ENCODE measurements around the gene DTX1. TPM values are rescaled to one million over a fixed set of nuclear protein-coding genes. Genes with fewer than 3 reads are reported as not detected.

DTX1 gene
- total and polyA plus RNA-seq, 8 donors = 0.43 to 6.2 (median 1.9) TPM

- peaks cover 0 to 22% (median 2%) of the 10 kb centered on the region in 4 donors for H3K36me3 ChIP-seq
- H3K9me3 ChIP-seq = no peaks in the 10 kb centered on the region
- H3K4me3 ChIP-seq = no peak overlapping the region
- peaks cover 0 to 43% (median 6%) of the 10 kb centered on the region in 3 donors for H3K27me3 ChIP-seq
- H3K27ac ChIP-seq = no peak overlapping the region
- WGBS, 5 donors = 89 to 99% (median 96%) methylated on average over 4 of the region's 4 CpGs
- TF ChIP-seq EP300 (IDR thresholded peaks at IDR 0.05) (no peak), POLR2A (IDR thresholded peaks at IDR 0.05) (no peak), CTCF (IDR thresholded peaks at IDR 0.05) (no peak), POLR2AphosphoS5 (IDR thresholded peaks at IDR 0.05) (no peak)
- H3K4me1 ChIP-seq = peaks cover 0 to 8% (median 6%) of the 10 kb centered on the region in 4 donors
- intact Hi-C loops (cut with DNase I; ENCODE audit: low total_unique reads) = no loop called here
- no peak for DNase-seq
Measured at GRCh38 chr12:113108308-113108707, 51.8 kb downstream of the DTX1 start.

DNA sequence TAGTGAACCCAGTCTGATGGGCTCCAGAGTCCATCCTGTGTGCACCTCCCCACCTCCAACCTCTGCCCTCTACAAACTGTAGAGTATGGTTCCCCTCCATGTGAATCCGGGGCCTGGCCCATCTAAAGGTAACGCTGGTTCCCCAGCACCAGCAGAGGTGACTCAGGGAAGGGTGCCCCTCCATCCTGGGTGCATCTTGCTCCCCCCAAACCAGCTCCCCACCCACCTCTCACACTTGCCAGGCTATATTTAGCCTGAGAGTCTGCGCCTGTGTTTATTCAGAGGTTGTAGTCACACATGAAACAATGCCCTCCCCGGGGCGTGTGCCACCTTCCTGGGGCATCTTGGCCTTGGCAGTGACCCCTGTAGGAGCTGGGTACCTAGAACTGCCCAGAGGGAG, 52.8 kb downstream of the DTX1 start:
- no peak overlapping the region for H3K4me3 ChIP-seq
- TF ChIP-seq EP300 (IDR thresholded peaks at IDR 0.05) (no peak), POLR2A (IDR thresholded peaks at IDR 0.05) (no peak), POLR2AphosphoS5 (IDR thresholded peaks at IDR 0.05) (no peak), CTCF (IDR thresholded peaks at IDR 0.05) (no peak)
- WGBS, 5 donors = 67 to 74% (median 72%) methylated on average over 5 of the region's 5 CpGs
- peaks cover 0 to 38% (median 0%) of the 10 kb centered on the region in 3 donors for H3K27me3 ChIP-seq
- DNase-seq = no peak
- no peaks in the 10 kb centered on the region for H3K4me1 ChIP-seq
- peaks cover 0 to 22% (median 2%) of the 10 kb centered on the region in 4 donors for H3K36me3 ChIP-seq
- no peak overlapping the region for H3K27ac ChIP-seq
- intact Hi-C loops (cut with DNase I; ENCODE audit: low total_unique reads) = no loop called here
- H3K9me3 ChIP-seq = no peaks in the 10 kb centered on the region

DNA sequence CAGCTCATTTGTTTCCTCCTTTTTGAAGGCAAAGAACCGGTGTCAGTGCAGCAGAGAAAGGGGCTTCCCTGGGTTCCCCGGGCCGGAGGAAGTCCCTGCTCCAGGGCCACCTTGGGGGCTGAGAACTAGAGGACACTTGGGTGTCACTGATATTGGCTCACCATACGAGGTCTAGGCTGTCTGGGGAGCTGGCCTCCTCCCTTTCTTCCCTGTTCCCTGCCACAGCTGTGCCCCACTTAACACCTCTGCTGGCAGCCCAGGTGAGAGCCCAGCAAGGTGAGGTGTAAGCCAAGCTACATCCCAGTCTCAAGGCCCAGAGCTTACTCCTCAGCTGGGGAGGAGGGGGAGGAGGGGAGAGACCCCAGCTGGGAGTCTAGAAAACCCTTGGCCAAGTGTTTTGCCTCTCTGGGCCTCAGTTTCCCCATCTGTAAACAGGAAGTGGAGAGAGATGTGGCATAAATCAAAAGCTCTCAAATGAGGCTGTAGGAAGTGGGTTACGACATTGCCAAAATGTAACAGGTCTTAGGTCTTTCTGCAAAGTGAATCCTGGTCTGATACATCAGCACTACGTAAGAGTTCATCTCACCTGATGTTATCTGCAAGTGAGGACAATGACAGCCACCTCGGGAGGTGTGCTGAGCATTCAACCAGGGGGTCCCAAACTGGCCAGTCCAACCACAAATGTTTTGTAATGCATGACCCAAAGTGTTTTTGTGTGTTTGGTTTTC, 53.5 kb downstream of the DTX1 start:
- no peak overlapping the region for H3K4me3 ChIP-seq
- TF ChIP-seq EP300 (IDR thresholded peaks at IDR 0.05) = no peak
- TF ChIP-seq CTCF (IDR thresholded peaks at IDR 0.05) = no peak
- TF ChIP-seq POLR2AphosphoS5 (IDR thresholded peaks at IDR 0.05) = no peak
- TF ChIP-seq POLR2A (IDR thresholded peaks at IDR 0.05) = no peak
- 48 to 68% (median 62%) methylated on average over 6 to 7 of the region's 7 CpGs for WGBS, 5 donors

GRCh38 chr12:113111247-113111646, 54.7 kb downstream of the DTX1 start:
- intact Hi-C loops (cut with DNase I; ENCODE audit: low total_unique reads) = no loop called here
- TF ChIP-seq POLR2A (IDR thresholded peaks at IDR 0.05) = no peak
- TF ChIP-seq EP300 (IDR thresholded peaks at IDR 0.05) = no peak
- TF ChIP-seq CTCF (IDR thresholded peaks at IDR 0.05) = no peak
- TF ChIP-seq POLR2AphosphoS5 (IDR thresholded peaks at IDR 0.05) = no peak
- Histone ChIP-seq H3K9me3 (no peaks in the 10 kb centered on the region), H3K4me1 (no peaks in the 10 kb centered on the region), H3K36me3 (peaks cover 0 to 26% (median 2%) of the 10 kb centered on the region in 4 donors), H3K4me3 (no peak overlapping the region), H3K27me3 (peaks cover 0 to 30% (median 0%) of the 10 kb centered on the region in 3 donors), H3K27ac (no peak overlapping the region)
- no peak for DNase-seq
- whole genome bisulfite sequencing, 5 donors = 90 to 94% (median 93%) methylated on average over 3 of the region's 3 CpGs

More for the DNA sequence above, 53.5 kb downstream of the DTX1 start:
- Histone ChIP-seq H3K27ac (no peak overlapping the region), H3K27me3 (peaks cover 0 to 39% (median 0%) of the 10 kb centered on the region in 3 donors), H3K36me3 (peaks cover 0 to 25% (median 2%) of the 10 kb centered on the region in 4 donors), H3K9me3 (no peaks in the 10 kb centered on the region), H3K4me1 (no peaks in the 10 kb centered on the region)
- intact Hi-C loops (cut with DNase I; ENCODE audit: low total_unique reads) = no loop called here
- DNase-seq = no peak

Data from stomach (tissue), 9 donors.